Panc1 (cell line): Measurements from ENCODE around the gene MED31. TPM values are rescaled to one million over a fixed set of nuclear protein-coding genes. Genes with fewer than 3 reads are reported as not detected.

Experiments used
- ATAC-seq: fragments of 200-7000 bp; cut with Tn5 transposase; 2 replicates; pipeline ENCODE4 v1.9.1; 2020; ENCODE audit warnings: mild to moderate bottlenecking, moderate library complexity
- BruUV-seq: library from RNA; stranded (reverse); fragments of 400-500 nt; replicated peaks from 2 replicates; lab custom pipeline; 2021; lab: Mats Ljungman, UMichigan
- CTCF ChIA-PET: fragments of 300-600 bp; sonication (Branson Sonifier 250); formaldehyde crosslinking; loops from one replicate; lab custom pipeline; 2022; ENCODE audit warnings: antibody characterized with exemption; lab: Charles Lee
- POLR2A ChIA-PET: fragments of 300-600 bp; sonication (Branson Sonifier 250); formaldehyde crosslinking; loops from one replicate; lab custom pipeline; 2022; ENCODE audit warnings: antibody characterized with exemption; lab: Charles Lee
- DNase-seq: peaks from one replicate; pipeline ENCODE4 v3.0.0-alpha.2; 2010; ENCODE audit warnings: low read depth, low spot score
- H3K27ac ChIP-seq: 2 replicates; pipeline ENCODE4 v1.5.1; 2011; ENCODE audit warnings: mild to moderate bottlenecking, low read length, inconsistent platforms
- H3K27me3 ChIP-seq: fragments of 200-500 bp; sonication (Bioruptor generic); 2 replicates; pipeline ENCODE4 v1.6.0; 2014; ENCODE audit warnings: low read length, inconsistent platforms; ENCODE audit not compliant: control insufficient read depth, insufficient read depth
- H3K36me3 ChIP-seq: fragments of 200-500 bp; sonication (Bioruptor generic); 2 replicates; pipeline ENCODE4 v1.5.1; 2014; ENCODE audit warnings: inconsistent platforms, mild to moderate bottlenecking, low read length, moderate library complexity; ENCODE audit not compliant: control insufficient read depth, insufficient read depth
- H3K4me1 ChIP-seq: 2 replicates; pipeline ENCODE4 v1.5.1; 2011; ENCODE audit warnings: inconsistent platforms, mild to moderate bottlenecking, low read length, moderate library complexity; ENCODE audit not compliant: control insufficient read depth, insufficient read depth
- H3K4me3 ChIP-seq, 2 experiments: 2 replicates each; pipeline ENCODE4 v1.5.1; 2011 to 2012; ENCODE audit warnings: low read depth in 2 of 2, low read length in 2 of 2, mild to moderate bottlenecking in 2 of 2, inconsistent platforms in 1 of 2, moderate library complexity in 1 of 2
- H3K9me3 ChIP-seq: fragments of 200-500 bp; sonication (Bioruptor generic); 2 replicates; pipeline ENCODE4 v1.5.1; 2014; ENCODE audit warnings: low read depth, mild to moderate bottlenecking, inconsistent platforms, low read length, moderate library complexity; ENCODE audit not compliant: control insufficient read depth, insufficient read depth
- CTCF ChIP-seq: fragments of 450-650 bp; IDR thresholded peaks from 2 replicates; pipeline ENCODE4 v1.5.1; 2017; ENCODE audit warnings: mild to moderate bottlenecking
- POLR2AphosphoS5 ChIP-seq: IDR thresholded peaks from 2 replicates; pipeline ENCODE4 v1.6.1; 2012; ENCODE audit warnings: mild to moderate bottlenecking, low read depth, low read length, moderate library complexity
- REST ChIP-seq, 2 experiments: IDR thresholded peaks; 2 replicates each; pipeline ENCODE4 v1.6.1; 2011 to 2012; ENCODE audit warnings: low read depth in 2 of 2, control low read depth in 1 of 2, low read length in 1 of 2, mild to moderate bottlenecking in 1 of 2, moderate library complexity in 1 of 2; ENCODE audit not compliant: insufficient read depth in 1 of 2
- SIN3A ChIP-seq: IDR thresholded peaks from 2 replicates; pipeline ENCODE4 v1.6.1; 2012; ENCODE audit warnings: low read depth, mild to moderate bottlenecking, low read length, moderate library complexity, borderline replicate concordance; ENCODE audit not compliant: insufficient read depth
- TCF7L2 ChIP-seq: IDR thresholded peaks from 2 replicates; pipeline ENCODE4 v1.6.1; 2011; ENCODE audit warnings: mild to moderate bottlenecking, low read depth, low read length, inconsistent platforms
- in situ Hi-C: cut with HindIII; loops from 2 replicates; pipeline ENCODE4 v1.10.0; 2016; ENCODE audit warnings: low sequenced_read_pairs, low pct_unique_long_range_greater_than_20kb
- intact Hi-C: fragments of 100-400 bp; cut with micrococcal nuclease; formaldehyde crosslinking; loops from one replicate; pipeline ENCODE4 v1.10.0; 2022; ENCODE audit not compliant: unreplicated experiment
- total RNA-seq: library from RNA; stranded (reverse); gene quantifications from one replicate; pipeline ENCODE4 v1.2.1, GENCODE V29; 2021; ENCODE audit not compliant: unreplicated experiment

MED31 gene
- total RNA-seq, 1 experiment from 2014 or later = 18.6 TPM

- POLR2A ChIA-PET = no interaction called here
- in situ Hi-C loops = no loop called here
These were observed 27.8 kb upstream of the MED31 start for GRCh38 chr17:6679241-6679640.

GRCh38 chr17:6677946-6678345, 26.5 kb upstream of the MED31 start:
- Histone ChIP-seq H3K4me1 (no peaks in the 10 kb centered on the region), H3K27me3 (peaks cover 7% of the 10 kb centered on the region), H3K4me3 (no peak overlapping the region), H3K36me3 (no peaks in the 10 kb centered on the region), H3K9me3 (no peaks in the 10 kb centered on the region), H3K27ac (no peak overlapping the region)
- BruUV-seq = no TSS peak
- ChIA-PET CTCF (no interaction called here), POLR2A (no interaction called here)
- TF ChIP-seq POLR2AphosphoS5 (no peak), TCF7L2 (no peak), CTCF (no peak), SIN3A (no peak), REST (IDR thresholded peaks at IDR 0.05; ENCODE audit: insufficient read depth in 1 of 2, low read depth in 2 of 2, low read length in 1 of 2) (no peak)
- intact Hi-C loops (no loop called here), in situ Hi-C loops (no loop called here)
- ATAC-seq (no peak), DNase-seq (no peak)

More at GRCh38 chr17:6679241-6679640, 27.8 kb upstream of the MED31 start:
- H3K36me3 ChIP-seq = no peaks in the 10 kb centered on the region
- BruUV-seq = no TSS peak
- DNase-seq (no peak), ATAC-seq (no peak)
- TF ChIP-seq SIN3A (no peak), REST (IDR thresholded peaks at IDR 0.05; ENCODE audit: insufficient read depth in 1 of 2, low read depth in 2 of 2, low read length in 1 of 2) (no peak), CTCF (no peak), POLR2AphosphoS5 (no peak), TCF7L2 (no peak)
- CTCF ChIA-PET = no interaction called here
- H3K4me1 ChIP-seq = no peaks in the 10 kb centered on the region
- H3K4me3 ChIP-seq = no peak overlapping the region
- intact Hi-C loops = no loop called here
- no peak overlapping the region for H3K27ac ChIP-seq
- peaks cover 7% of the 10 kb centered on the region for H3K27me3 ChIP-seq
- no peaks in the 10 kb centered on the region for H3K9me3 ChIP-seq
